Mesothelial cell of epicardium (in vitro differentiated cells): ENCODE results near the gene AHDC1. TPM values are rescaled to one million over a fixed set of nuclear protein-coding genes. Genes with fewer than 3 reads are reported as not detected.
A peak's percentile ranks its signal among the peaks of the same experiment; 100 is the strongest.

Source experiments
- DNase-seq, 2 experiments: peaks; one replicate each; pipeline ENCODE4 v3.0.0; 2021; ENCODE audit warnings: low spot score in 2 of 2; ENCODE audit not compliant: unreplicated experiment in 2 of 2
- H3K27ac Mint-ChIP-seq: 2 replicates; pipeline ENCODE4 v1.8.0; 2021; ENCODE audit warnings: mixed read lengths
- H3K27me3 Mint-ChIP-seq: 2 replicates; pipeline ENCODE4 v1.8.0; 2021; ENCODE audit warnings: low read depth, mixed read lengths
- H3K36me3 Mint-ChIP-seq: 2 replicates; pipeline ENCODE4 v1.8.0; 2021; ENCODE audit warnings: mixed read lengths
- H3K4me1 Mint-ChIP-seq: 2 replicates; pipeline ENCODE4 v1.8.0; 2021; ENCODE audit warnings: mixed read lengths
- H3K4me3 Mint-ChIP-seq: 2 replicates; pipeline ENCODE4 v1.8.0; 2021; ENCODE audit warnings: mild to moderate bottlenecking, moderate library complexity, mixed read lengths
- H3K9me3 Mint-ChIP-seq: 2 replicates; pipeline ENCODE4 v1.8.0; 2021; ENCODE audit warnings: mixed read lengths
- CTCF ChIP-seq: fragments of 200-600 bp; sonication (generic); IDR thresholded peaks from one replicate; pipeline ENCODE4 v1.5.0; 2021; ENCODE audit warnings: antibody characterized with exemption; ENCODE audit not compliant: unreplicated experiment
- total RNA-seq: library from RNA; stranded (reverse); gene quantifications from 3 replicates; pipeline ENCODE4 v1.2.1, GENCODE V29; 2021

Gene AHDC1
- total RNA-seq, 1 donor from 2014 or later, result 73.5 TPM

GRCh38 chr1:27560268-27561123 lies 43.4 kb downstream of the AHDC1 start:
- no peaks in the 10 kb centered on the region for H3K27me3 Mint-ChIP-seq
- DNase-seq, result no peak
- no peaks in the 10 kb centered on the region for H3K36me3 Mint-ChIP-seq
- H3K4me3 Mint-ChIP-seq, result peak overlapping the region; percentile 11
- TF ChIP-seq CTCF, result no peak
- H3K4me1 Mint-ChIP-seq, result peaks cover 64% of the 10 kb centered on the region
- H3K9me3 Mint-ChIP-seq, result no peaks in the 10 kb centered on the region
- H3K27ac Mint-ChIP-seq, result peak overlapping the region; percentile 81

GRCh38 chr1:27559466-27560030 lies 44.4 kb downstream of the AHDC1 start:
- no peaks in the 10 kb centered on the region for H3K9me3 Mint-ChIP-seq
- no peak for TF ChIP-seq CTCF
- no peak for DNase-seq
- no peaks in the 10 kb centered on the region for H3K36me3 Mint-ChIP-seq
- H3K4me3 Mint-ChIP-seq, result no peak overlapping the region
- peaks cover 63% of the 10 kb centered on the region for H3K4me1 Mint-ChIP-seq
- peak overlapping the region; percentile 81 for H3K27ac Mint-ChIP-seq
- H3K27me3 Mint-ChIP-seq, result no peaks in the 10 kb centered on the region

- Mint-ChIP-seq H3K27ac (peak overlapping the region; percentile 95), H3K9me3 (no peaks in the 10 kb centered on the region), H3K36me3 (peaks cover 7% of the 10 kb centered on the region), H3K27me3 (no peaks in the 10 kb centered on the region), H3K4me1 (peaks cover 46% of the 10 kb centered on the region), H3K4me3 (peak overlapping the region; percentile 9)
- TF ChIP-seq CTCF, result no peak
- no peak for DNase-seq
Measured at GRCh38 chr1:27557596-27558340, 46.2 kb downstream of the AHDC1 start.

- H3K9me3 Mint-ChIP-seq, result no peaks in the 10 kb centered on the region
- H3K4me1 Mint-ChIP-seq, result peaks cover 39% of the 10 kb centered on the region
- H3K27me3 Mint-ChIP-seq, result no peaks in the 10 kb centered on the region
- H3K36me3 Mint-ChIP-seq, result peaks cover 10% of the 10 kb centered on the region
- peak; percentile 76 to 83 for DNase-seq
- peak overlapping the region; percentile 9 for H3K4me3 Mint-ChIP-seq
- peak; percentile 99 for TF ChIP-seq CTCF
- H3K27ac Mint-ChIP-seq, result peak overlapping the region; percentile 95
Measured at GRCh38 chr1:27556781-27557595, 47.0 kb downstream of the AHDC1 start.

GRCh38 chr1:27556435-27556780 lies 47.5 kb downstream of the AHDC1 start:
- no peak for DNase-seq
- TF ChIP-seq CTCF, result no peak
- Mint-ChIP-seq H3K27me3 (no peaks in the 10 kb centered on the region), H3K36me3 (peaks cover 11% of the 10 kb centered on the region), H3K4me3 (no peak overlapping the region), H3K27ac (peak overlapping the region; percentile 39), H3K4me1 (peaks cover 33% of the 10 kb centered on the region), H3K9me3 (no peaks in the 10 kb centered on the region)
